Breast epithelium (tissue), 3 donors: ENCODE data around the gene CCDC187.

ENCODE experiments used
- CTCF ChIP-seq, 3 donors: fragments of 450-650 bp; IDR thresholded peaks; one replicate each; pipeline ENCODE4 v1.5.1; 2016 to 2017; ENCODE audit warnings: antibody characterized with exemption in 3 of 3, mild to moderate bottlenecking in 3 of 3, moderate library complexity in 3 of 3
- POLR2A ChIP-seq: fragments of 450-650 bp; IDR thresholded peaks from one replicate; pipeline ENCODE4 v1.6.1; 2016; ENCODE audit warnings: antibody characterized with exemption, mild to moderate bottlenecking, moderate library complexity
- POLR2AphosphoS5 ChIP-seq, 3 donors: sonication (generic); formaldehyde crosslinking; IDR thresholded peaks; one replicate each; pipeline ENCODE4 v1.6.1; 2017; ENCODE audit warnings: antibody characterized with exemption in 3 of 3

GRCh38 chr9:136270173-136270705 is 33.7 kb downstream of the CCDC187 start:
- TF ChIP-seq CTCF (IDR thresholded peaks at IDR 0.05) (no peak), POLR2A (no peak), POLR2AphosphoS5 (IDR thresholded peaks at IDR 0.05) (no peak)
